T-helper 1 cell treated with Interleukin-12 subunit alpha and Interleukin-12 subunit beta and Interleukin-4 antibody, amounts not matched to agents 30 μg/mL and 1 μg/mL, for 36 hours (primary cell): Measurements from ENCODE around the gene RPTOR.
"Not testable (repeated sequence)": the region's sequence is repeated elsewhere in the genome, so short reads cannot be mapped to it uniquely, and the experiment has no call there.

ENCODE experiments used
- H3K27ac Mint-ChIP-seq: one replicate; pipeline ENCODE4 v1.8.0; 2021; ENCODE audit warnings: mild to moderate bottlenecking, mixed read lengths
- H3K27me3 Mint-ChIP-seq: one replicate; pipeline ENCODE4 v1.8.0; 2021; ENCODE audit warnings: low read depth, mixed read lengths
- H3K36me3 Mint-ChIP-seq: one replicate; pipeline ENCODE4 v1.8.0; 2021; ENCODE audit warnings: low read depth, mixed read lengths
- H3K4me1 Mint-ChIP-seq: one replicate; pipeline ENCODE4 v1.8.0; 2021; ENCODE audit warnings: low read depth, mixed read lengths
- H3K4me3 Mint-ChIP-seq: one replicate; pipeline ENCODE4 v1.8.0; 2021; ENCODE audit warnings: mild to moderate bottlenecking, moderate library complexity, mixed read lengths
- H3K9me3 Mint-ChIP-seq: one replicate; pipeline ENCODE4 v1.8.0; 2021; ENCODE audit warnings: mixed read lengths

Gene RPTOR

GRCh38 chr17:80803451-80804428 lies 259.1 kb downstream of the RPTOR start:
- Mint-ChIP-seq H3K9me3 (peaks cover 26% of the 10 kb centered on the region), H3K4me3 (no peak overlapping the region), H3K27ac (no peak overlapping the region), H3K27me3 (no peaks in the 10 kb centered on the region), H3K4me1 (peaks cover 20% of the 10 kb centered on the region), H3K36me3 (peaks cover 37% of the 10 kb centered on the region)

DNA sequence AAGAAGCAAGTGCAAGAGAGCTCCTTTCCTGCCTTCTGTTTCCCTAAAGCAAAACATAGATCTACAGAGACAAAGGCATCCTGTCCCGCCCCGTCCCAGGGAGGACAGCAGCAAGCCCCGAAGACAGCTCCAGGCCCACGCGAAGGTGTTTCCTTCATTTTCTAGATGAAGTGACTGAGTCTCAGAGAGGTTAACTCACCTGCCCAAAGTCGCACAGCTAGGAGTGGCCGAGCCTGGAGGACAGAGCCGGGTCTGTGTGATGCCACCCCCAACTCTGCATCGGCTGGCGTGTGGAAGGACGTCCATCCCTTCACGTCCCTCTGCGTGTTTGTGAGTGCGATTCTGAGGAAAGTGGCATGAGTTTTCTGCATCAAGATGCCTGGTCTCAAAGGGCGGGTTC lies 259.8 kb downstream of the RPTOR start:
- H3K27ac Mint-ChIP-seq = no peak overlapping the region
- no peak overlapping the region for H3K4me3 Mint-ChIP-seq
- H3K9me3 Mint-ChIP-seq = peaks cover 28% of the 10 kb centered on the region
- H3K4me1 Mint-ChIP-seq = peaks cover 20% of the 10 kb centered on the region
- H3K27me3 Mint-ChIP-seq = no peaks in the 10 kb centered on the region
- peaks cover 40% of the 10 kb centered on the region for H3K36me3 Mint-ChIP-seq

GRCh38 chr17:80805032-80805751 lies 260.6 kb downstream of the RPTOR start:
- Mint-ChIP-seq H3K9me3 (peaks cover 28% of the 10 kb centered on the region), H3K27me3 (no peaks in the 10 kb centered on the region), H3K27ac (peak overlapping the region; percentile 45), H3K4me3 (no peak overlapping the region), H3K4me1 (peaks cover 21% of the 10 kb centered on the region), H3K36me3 (peaks cover 39% of the 10 kb centered on the region)

DNA sequence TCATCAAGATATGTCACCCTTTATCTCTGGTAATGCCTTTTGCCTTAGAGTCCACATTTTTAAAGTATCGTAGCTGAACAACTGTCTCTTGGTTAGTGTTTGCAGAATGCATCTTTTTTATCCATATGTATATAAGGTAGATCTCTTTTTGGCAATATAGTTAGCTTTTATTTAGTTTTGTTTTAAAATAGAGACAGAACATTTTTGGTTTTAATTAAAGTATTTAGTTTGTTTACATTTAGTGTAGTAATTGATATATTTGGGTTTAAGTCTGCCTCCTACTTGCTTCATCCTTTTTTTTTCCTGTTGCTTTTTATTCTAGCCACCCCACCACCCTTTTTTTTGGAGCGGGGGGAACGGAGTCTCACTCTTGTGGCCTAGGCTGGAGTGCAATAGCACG lies 262.4 kb downstream of the RPTOR start:
- peaks cover 28% of the 10 kb centered on the region for H3K9me3 Mint-ChIP-seq

GRCh38 chr17:80807882-80808281 lies 263.2 kb downstream of the RPTOR start:
- no peaks in the 10 kb centered on the region for H3K27me3 Mint-ChIP-seq
- H3K27ac Mint-ChIP-seq = no peak overlapping the region
- peaks cover 28% of the 10 kb centered on the region for H3K9me3 Mint-ChIP-seq
- peaks cover 47% of the 10 kb centered on the region for H3K4me1 Mint-ChIP-seq
- peaks cover 57% of the 10 kb centered on the region for H3K36me3 Mint-ChIP-seq
- H3K4me3 Mint-ChIP-seq = no peak overlapping the region

More for the DNA sequence above, 262.4 kb downstream of the RPTOR start:
- Mint-ChIP-seq H3K36me3 (peaks cover 49% of the 10 kb centered on the region), H3K4me1 (peaks cover 39% of the 10 kb centered on the region), H3K4me3 (no peak overlapping the region), H3K27ac (no peak overlapping the region), H3K27me3 (no peaks in the 10 kb centered on the region)

- H3K27ac Mint-ChIP-seq = peak overlapping the region; percentile 97
- no peaks in the 10 kb centered on the region for H3K27me3 Mint-ChIP-seq
- H3K36me3 Mint-ChIP-seq = peaks cover 50% of the 10 kb centered on the region
- H3K4me1 Mint-ChIP-seq = peaks cover 54% of the 10 kb centered on the region
- H3K9me3 Mint-ChIP-seq = peaks cover 19% of the 10 kb centered on the region
- peak overlapping the region; percentile 52 for H3K4me3 Mint-ChIP-seq
Measured at GRCh38 chr17:80811181-80812105, 266.8 kb downstream of the RPTOR start.

GRCh38 chr17:80812362-80813088 lies 267.9 kb downstream of the RPTOR start:
- H3K36me3 Mint-ChIP-seq = peaks cover 42% of the 10 kb centered on the region

GRCh38 chr17:80813318-80813717 lies 268.7 kb downstream of the RPTOR start:
- Mint-ChIP-seq H3K36me3 (peaks cover 45% of the 10 kb centered on the region), H3K27ac (no peak overlapping the region), H3K9me3 (peaks cover 6% of the 10 kb centered on the region), H3K4me3 (peak overlapping the region; percentile 56), H3K4me1 (peaks cover 60% of the 10 kb centered on the region), H3K27me3 (no peaks in the 10 kb centered on the region)

More at GRCh38 chr17:80812362-80813088, 267.9 kb downstream of the RPTOR start:
- Mint-ChIP-seq H3K4me3 (peak overlapping the region; percentile 52), H3K4me1 (peaks cover 60% of the 10 kb centered on the region), H3K27ac (peak overlapping the region; percentile 97), H3K27me3 (no peaks in the 10 kb centered on the region), H3K9me3 (peaks cover 9% of the 10 kb centered on the region)

- Mint-ChIP-seq H3K9me3 (no peaks in the 10 kb centered on the region), H3K27me3 (no peaks in the 10 kb centered on the region), H3K4me3 (no peak overlapping the region), H3K4me1 (peaks cover 67% of the 10 kb centered on the region), H3K36me3 (peaks cover 40% of the 10 kb centered on the region), H3K27ac (peak overlapping the region; percentile 38)
Measured at GRCh38 chr17:80814491-80814890, 269.9 kb downstream of the RPTOR start.

DNA sequence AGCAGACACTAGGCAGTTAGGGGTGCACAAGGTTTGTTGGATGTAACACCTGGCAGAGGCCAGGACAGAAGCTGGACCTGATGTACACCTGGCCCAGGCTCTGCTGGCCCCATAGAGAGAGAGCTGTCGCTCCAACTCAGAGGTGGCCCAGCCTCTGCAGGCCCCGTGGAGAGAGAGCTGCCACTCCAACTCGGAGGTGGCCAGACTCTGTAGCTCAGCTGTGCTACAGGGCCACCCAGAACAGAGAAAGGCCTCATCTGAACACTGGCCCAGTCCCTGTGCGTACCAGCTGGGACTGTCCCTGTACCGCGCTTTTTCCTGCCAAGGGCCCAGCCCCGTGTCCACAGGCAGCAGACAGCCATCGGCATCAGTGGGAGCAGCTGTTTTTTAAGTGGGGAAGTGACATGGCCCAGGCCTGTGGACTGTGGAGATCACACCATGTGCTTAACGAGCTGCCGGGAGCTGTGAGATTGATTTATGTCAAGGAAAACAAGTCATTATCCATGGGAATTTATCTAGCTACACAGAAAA lies 270.6 kb downstream of the RPTOR start:
- Mint-ChIP-seq H3K36me3 (peaks cover 44% of the 10 kb centered on the region), H3K9me3 (no peaks in the 10 kb centered on the region), H3K4me1 (peaks cover 73% of the 10 kb centered on the region), H3K27me3 (no peaks in the 10 kb centered on the region), H3K4me3 (no peak overlapping the region), H3K27ac (peak overlapping the region; percentile 69)

- H3K4me3 Mint-ChIP-seq, H3K27me3 Mint-ChIP-seq, H3K9me3 Mint-ChIP-seq: not testable (repeated sequence)
- Mint-ChIP-seq H3K36me3 (peaks cover 43% of the 10 kb centered on the region), H3K27ac (peak overlapping the region; percentile 69), H3K4me1 (peaks cover 73% of the 10 kb centered on the region)
Measured at GRCh38 chr17:80815718-80816117, 271.1 kb downstream of the RPTOR start.

DNA sequence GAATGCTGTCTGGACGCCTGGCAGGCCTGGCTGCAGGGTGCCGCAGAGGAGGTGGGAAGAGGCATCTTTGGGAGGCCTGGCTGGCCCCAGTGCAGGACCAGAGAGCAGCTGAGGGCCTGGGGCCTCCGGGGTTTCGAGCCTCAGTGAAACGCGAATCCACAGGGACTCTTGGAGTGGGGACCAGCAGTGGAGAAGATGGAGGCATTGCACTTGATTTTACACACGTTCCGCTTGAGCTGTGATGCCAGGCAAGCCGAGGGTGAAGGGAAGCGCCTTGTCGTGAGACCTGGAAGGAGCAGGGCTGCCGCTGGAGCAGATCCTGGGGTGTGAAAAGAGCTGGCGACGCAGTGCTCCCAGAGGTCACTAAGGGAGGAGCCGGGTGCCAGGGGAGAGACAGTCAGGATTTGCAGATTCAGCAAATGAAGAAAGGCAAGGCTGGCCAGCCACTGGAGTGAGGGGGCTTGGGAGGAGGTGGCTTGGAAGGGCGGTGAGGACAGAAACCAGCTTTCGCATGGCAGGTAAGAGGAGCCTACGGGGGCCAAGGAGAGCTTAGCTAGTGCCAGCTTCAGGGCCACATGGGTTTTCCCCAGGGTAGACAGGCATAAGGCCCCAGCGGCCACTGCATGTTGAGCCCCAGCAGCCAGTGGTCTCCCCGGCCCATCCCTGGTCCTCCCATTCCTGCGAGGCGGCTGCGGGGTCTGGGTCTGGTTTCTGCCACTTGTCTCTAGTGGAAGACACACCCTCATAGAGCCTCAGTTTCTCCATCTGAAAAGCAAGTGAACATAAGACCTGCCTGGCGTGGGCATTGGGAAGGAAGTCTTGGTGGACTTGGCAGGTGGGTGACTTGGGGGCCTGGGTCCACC lies 271.8 kb downstream of the RPTOR start:
- peaks cover 38% of the 10 kb centered on the region for H3K36me3 Mint-ChIP-seq
- no peaks in the 10 kb centered on the region for H3K27me3 Mint-ChIP-seq
- H3K27ac Mint-ChIP-seq = peak overlapping the region; percentile 62
- no peaks in the 10 kb centered on the region for H3K9me3 Mint-ChIP-seq
- no peak overlapping the region for H3K4me3 Mint-ChIP-seq
- peaks cover 69% of the 10 kb centered on the region for H3K4me1 Mint-ChIP-seq
